Lower lobe of right lung (tissue), 2 donors: ENCODE measurements around the gene CACNA1F. TPM values are rescaled to one million over a fixed set of nuclear protein-coding genes. Genes with fewer than 3 reads are reported as not detected.

Experiments
- ATAC-seq, 2 donors: fragments of 200-7000 bp; cut with Tn5 transposase; one replicate each; pipeline ENCODE4 v1.9.1; 2020 to 2022; ENCODE audit warnings: mild to moderate bottlenecking in 2 of 2, moderate library complexity in 2 of 2
- DNase-seq: peaks from one replicate; pipeline ENCODE4 v3.0.0-alpha.2; 2020
- H3K27ac ChIP-seq: fragments of 200-600 bp; one replicate; pipeline ENCODE4 v1.8.0; 2022
- H3K27me3 ChIP-seq: fragments of 200-600 bp; one replicate; pipeline ENCODE4 v1.8.0; 2022; ENCODE audit warnings: low read depth
- H3K36me3 ChIP-seq: fragments of 200-600 bp; one replicate; pipeline ENCODE4 v1.8.0; 2022; ENCODE audit warnings: mild to moderate bottlenecking
- H3K4me1 ChIP-seq: fragments of 200-600 bp; one replicate; pipeline ENCODE4 v1.8.0; 2022
- H3K4me3 ChIP-seq: fragments of 200-600 bp; one replicate; pipeline ENCODE4 v1.8.0; 2022; ENCODE audit warnings: mild to moderate bottlenecking
- H3K9me3 ChIP-seq: fragments of 200-600 bp; one replicate; pipeline ENCODE4 v1.8.0; 2022
- CTCF ChIP-seq: fragments of 200-600 bp; IDR thresholded peaks from one replicate; pipeline ENCODE4 v1.8.0; 2022; ENCODE audit warnings: antibody characterized with exemption, mild to moderate bottlenecking
- intact Hi-C: fragments of 100-400 bp; cut with DNase I; formaldehyde crosslinking; loops from one replicate; pipeline ENCODE4 v1.11.0; 2022
- long read RNA-seq: library from polyadenylated mRNA; unstranded; transcript quantifications from one replicate; pipeline ENCODE4 v2.0.0, GENCODE V29; 2021
- total RNA-seq: library from RNA; stranded (reverse); fragmentation: NEBNext Ultra II Directional; extraction: Animal tissue kit (Norgen Biotek cat#: 25700); gene quantifications from one replicate; pipeline ENCODE4 v1.2.1, GENCODE V29; 2021
- donor health status: DM: no; HTN: yes; CAD: no; lungs with severe emphysema.

The CACNA1F gene
- 1.4 TPM for total RNA-seq
- long read RNA-seq, partial matches to known transcripts: 0 of 2 reads
- long read RNA-seq, other reads (novel, unspliced or antisense): 2 of 2 reads

- H3K4me3 ChIP-seq: no peak within 1 kb of the TSS
- no peaks in the 10 kb centered on the region for H3K36me3 ChIP-seq
- no peaks in the 10 kb centered on the region for H3K9me3 ChIP-seq
- DNase-seq (no peak), ATAC-seq (no peak)
- no peak for TF ChIP-seq CTCF
- intact Hi-C loops: no loop called here
- no peaks in the 10 kb centered on the region for H3K4me1 ChIP-seq
- no peaks in the 10 kb centered on the region for H3K27me3 ChIP-seq
- no peak within 1 kb of the TSS for H3K27ac ChIP-seq
Measured at GRCh38 chrX:49233176-49233575, at the start of gene CACNA1F. TSS of gene CACNA1F (minus strand) at chrX:49233340. CDS start at chrX:49233309, 31 bp downstream.

- TF ChIP-seq CTCF: no peak
- intact Hi-C loops: no loop called here
- Histone ChIP-seq H3K27ac (no peak overlapping the region), H3K4me1 (no peaks in the 10 kb centered on the region), H3K4me3 (no peak overlapping the region), H3K27me3 (no peaks in the 10 kb centered on the region), H3K9me3 (no peaks in the 10 kb centered on the region), H3K36me3 (no peaks in the 10 kb centered on the region)
- ATAC-seq: no peak
- no peak for DNase-seq
Measured at GRCh38 chrX:49282647-49283011, 49.5 kb upstream of the CACNA1F start.

- Histone ChIP-seq H3K4me1 (peaks cover 9% of the 10 kb centered on the region), H3K36me3 (no peaks in the 10 kb centered on the region), H3K9me3 (no peaks in the 10 kb centered on the region), H3K27ac (no peak overlapping the region), H3K4me3 (no peak overlapping the region), H3K27me3 (no peaks in the 10 kb centered on the region)
- no peak for DNase-seq
- TF ChIP-seq CTCF: no peak
- ATAC-seq: no peak
- intact Hi-C loops: no loop called here
Measured at GRCh38 chrX:49278081-49278480, 44.9 kb upstream of the CACNA1F start.

GRCh38 chrX:49277535-49277830 is 44.3 kb upstream of the CACNA1F start:
- no peak for TF ChIP-seq CTCF
- Histone ChIP-seq H3K4me3 (no peak overlapping the region), H3K9me3 (no peaks in the 10 kb centered on the region), H3K27me3 (no peaks in the 10 kb centered on the region), H3K36me3 (no peaks in the 10 kb centered on the region), H3K4me1 (peaks cover 12% of the 10 kb centered on the region), H3K27ac (no peak overlapping the region)
- intact Hi-C loops: no loop called here
- ATAC-seq (no peak), DNase-seq (no peak)

GRCh38 chrX:49276671-49277534 is 43.8 kb upstream of the CACNA1F start:
- intact Hi-C loops: no loop called here
- Histone ChIP-seq H3K4me3 (no peak overlapping the region), H3K36me3 (no peaks in the 10 kb centered on the region), H3K4me1 (peaks cover 18% of the 10 kb centered on the region), H3K27me3 (no peaks in the 10 kb centered on the region), H3K9me3 (no peaks in the 10 kb centered on the region), H3K27ac (no peak overlapping the region)
- ATAC-seq (peak in 1 of 2 donors; percentile 31), DNase-seq (no peak)
- no peak for TF ChIP-seq CTCF
